MM.1S (cell line): ENCODE measurements around the gene XPO6.

Experiments used
- EZH2phosphoT487 ChIP-seq: fragments of 300-600 bp; sonication (generic); IDR thresholded peaks from 2 replicates; pipeline ENCODE4 v1.6.1; 2018; ENCODE audit warnings: antibody characterized with exemption, low read length
- TF ChIP-seq, protein P1 (sequence below): fragments of 300-600 bp; sonication (generic); IDR thresholded peaks from 2 replicates; pipeline ENCODE4 v1.5.1; 2016; ENCODE audit warnings: antibody characterized with exemption, low read length, mixed read lengths

DNA sequence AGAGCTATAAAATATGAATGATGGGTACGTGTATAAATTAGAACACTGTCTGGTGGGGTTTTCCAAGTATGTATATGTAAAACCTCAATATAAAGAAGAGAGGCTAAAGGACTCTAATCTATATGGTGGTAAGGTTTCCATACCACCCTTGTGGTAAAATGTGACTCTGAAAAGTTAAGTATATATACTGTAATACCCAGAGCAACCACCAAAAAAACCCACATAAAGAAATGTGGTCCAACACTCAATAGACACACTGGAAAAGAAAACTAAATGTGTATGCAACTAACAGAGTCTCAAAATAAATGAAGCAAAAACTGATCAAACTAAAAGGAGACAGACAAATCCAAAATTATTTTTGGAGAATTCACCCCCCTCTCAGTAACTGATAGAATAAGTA lies 72.2 kb downstream of the XPO6 start:
- TF ChIP-seq, protein P1, sequence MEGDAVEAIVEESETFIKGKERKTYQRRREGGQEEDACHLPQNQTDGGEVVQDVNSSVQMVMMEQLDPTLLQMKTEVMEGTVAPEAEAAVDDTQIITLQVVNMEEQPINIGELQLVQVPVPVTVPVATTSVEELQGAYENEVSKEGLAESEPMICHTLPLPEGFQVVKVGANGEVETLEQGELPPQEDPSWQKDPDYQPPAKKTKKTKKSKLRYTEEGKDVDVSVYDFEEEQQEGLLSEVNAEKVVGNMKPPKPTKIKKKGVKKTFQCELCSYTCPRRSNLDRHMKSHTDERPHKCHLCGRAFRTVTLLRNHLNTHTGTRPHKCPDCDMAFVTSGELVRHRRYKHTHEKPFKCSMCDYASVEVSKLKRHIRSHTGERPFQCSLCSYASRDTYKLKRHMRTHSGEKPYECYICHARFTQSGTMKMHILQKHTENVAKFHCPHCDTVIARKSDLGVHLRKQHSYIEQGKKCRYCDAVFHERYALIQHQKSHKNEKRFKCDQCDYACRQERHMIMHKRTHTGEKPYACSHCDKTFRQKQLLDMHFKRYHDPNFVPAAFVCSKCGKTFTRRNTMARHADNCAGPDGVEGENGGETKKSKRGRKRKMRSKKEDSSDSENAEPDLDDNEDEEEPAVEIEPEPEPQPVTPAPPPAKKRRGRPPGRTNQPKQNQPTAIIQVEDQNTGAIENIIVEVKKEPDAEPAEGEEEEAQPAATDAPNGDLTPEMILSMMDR: 0 out of 2 replicates have a peak, but pooled peaks have one; percentile 9
- TF ChIP-seq EZH2phosphoT487: no peak
